H1 (cell line): ENCODE results near the gene PDE4B. TPM values are rescaled to one million over a fixed set of nuclear protein-coding genes. Genes with fewer than 3 reads are reported as not detected.

Source experiments
- CTCF ChIA-PET: fragments of 300-600 bp; sonication (Branson Sonifier 250); formaldehyde crosslinking; loops from one replicate; lab custom pipeline; 2021; ENCODE audit not compliant: partially characterized antibody; lab: Charles Lee
- POLR2A ChIA-PET: fragments of 300-600 bp; sonication (Branson Sonifier 250); formaldehyde crosslinking; loops from one replicate; lab custom pipeline; 2021; ENCODE audit warnings: inconsistent platforms; ENCODE audit not compliant: partially characterized antibody; lab: Charles Lee
- DNase-seq, 2 experiments: peaks; one replicate each; pipeline versions ENCODE4 v3.0.0 to v3.0.0-alpha.2; 2010 to 2022; ENCODE audit warnings: low spot score in 2 of 2, low read depth in 1 of 2, mixed read lengths in 1 of 2
- FAIRE-seq: peaks from 2 replicates; lab custom pipeline; 2011; peaks lifted over from hg19 to GRCh38; lab: Jason Lieb, UNC
- H2AFZ ChIP-seq: 2 replicates; pipeline ENCODE4 v1.8.1; 2012; ENCODE audit warnings: low read length, inconsistent platforms
- H2AK5ac ChIP-seq: 2 replicates; pipeline ENCODE4 v1.6.1; 2013; ENCODE audit warnings: low read depth, low read length
- H2BK120ac ChIP-seq: replicated peaks from 2 replicates; pipeline ENCODE3; 2013; ENCODE audit warnings: low read depth, low read length, inconsistent platforms
- H2BK12ac ChIP-seq: 2 replicates; pipeline ENCODE4 v1.6.1; 2013; ENCODE audit warnings: low read depth, low read length
- H2BK15ac ChIP-seq: 2 replicates; pipeline ENCODE4 v1.6.1; 2013; ENCODE audit warnings: low read length
- H2BK20ac ChIP-seq: 2 replicates; pipeline ENCODE4 v1.6.1; 2013; ENCODE audit warnings: low read length
- H2BK5ac ChIP-seq: 2 replicates; pipeline ENCODE4 v1.6.1; 2013; ENCODE audit warnings: low read depth, low read length
- H3K14ac ChIP-seq: 2 replicates; pipeline ENCODE4 v1.6.1; 2013; ENCODE audit warnings: inconsistent platforms; ENCODE audit not compliant: insufficient read length
- H3K18ac ChIP-seq: 2 replicates; pipeline ENCODE4 v1.6.1; 2013; ENCODE audit warnings: low read length; ENCODE audit errors: extremely low read depth
- H3K23ac ChIP-seq: 2 replicates; pipeline ENCODE4 v1.6.1; 2013; ENCODE audit warnings: inconsistent platforms; ENCODE audit not compliant: insufficient read length
- H3K23me2 ChIP-seq: 2 replicates; pipeline ENCODE4 v1.6.1; 2013; ENCODE audit warnings: low read depth, low read length
- H3K27ac ChIP-seq: 2 replicates; pipeline ENCODE4 v1.6.1; 2011; ENCODE audit warnings: low read depth, low read length, inconsistent platforms
- H3K27me3 ChIP-seq, 4 experiments: replicated peaks in 1 of 4; 1 replicate in 1 of 4; 2 replicates in 3 of 4; pipeline versions ENCODE4 v1.6.1 to v1.8.1; 2011 to 2013; ENCODE audit warnings: low read length in 3 of 4, mild to moderate bottlenecking in 3 of 4, inconsistent platforms in 2 of 4, mixed read lengths in 2 of 4, moderate library complexity in 1 of 4; ENCODE audit not compliant: control insufficient read depth in 3 of 4, insufficient read depth in 3 of 4; ENCODE audit errors: extremely low read depth in 1 of 4
- H3K36me3 ChIP-seq, 4 experiments: 2 replicates each; pipeline versions ENCODE4 v1.6.1 to v1.8.1; 2011 to 2013; ENCODE audit warnings: mild to moderate bottlenecking in 4 of 4, low read length in 3 of 4, moderate library complexity in 2 of 4, control low read depth in 1 of 4, inconsistent platforms in 1 of 4; ENCODE audit not compliant: insufficient read depth in 4 of 4, control insufficient read depth in 2 of 4
- H3K4ac ChIP-seq: replicated peaks from 2 replicates; pipeline ENCODE3; 2013; ENCODE audit warnings: low read length, low read depth, mixed read lengths, inconsistent platforms; ENCODE audit not compliant: insufficient read length
- H3K4me1 ChIP-seq, 4 experiments: replicated peaks in 1 of 4; 1 replicate in 1 of 4; 2 replicates in 3 of 4; pipeline versions ENCODE4 v1.6.1 to v1.8.1; 2011 to 2013; ENCODE audit warnings: low read length in 3 of 4, inconsistent platforms in 2 of 4, mixed read lengths in 1 of 4; ENCODE audit not compliant: insufficient read depth in 4 of 4, control insufficient read depth in 3 of 4
- H3K4me2 ChIP-seq, 2 experiments: 2 replicates each; pipeline versions ENCODE4 v1.6.1 to v1.8.1; 2011 to 2013; ENCODE audit warnings: low read depth in 2 of 2, low read length in 2 of 2, control low read depth in 1 of 2, inconsistent platforms in 1 of 2, mild to moderate bottlenecking in 1 of 2; ENCODE audit not compliant: insufficient read depth in 1 of 2
- H3K4me3 ChIP-seq, 4 experiments: fragments of 200-600, 300-600 bp in 1 of 4; sonication (generic), shearing (Covaris generic), sonication (Bioruptor Twin) in 1 of 4; 2 replicates each; pipeline versions ENCODE4 v1.5.1 to v1.8.1; 2011 to 2016; ENCODE audit warnings: low read length in 4 of 4, low read depth in 3 of 4, control low read depth in 2 of 4, inconsistent platforms in 2 of 4, mild to moderate bottlenecking in 2 of 4, mixed read lengths in 1 of 4, moderate library complexity in 1 of 4; ENCODE audit not compliant: insufficient read depth in 2 of 4; ENCODE audit errors: extremely low read depth in 1 of 4
- H3K56ac ChIP-seq: replicated peaks from 2 replicates; pipeline ENCODE3; 2013; ENCODE audit warnings: low read depth, mild to moderate bottlenecking, mixed read lengths, low read length, inconsistent platforms; ENCODE audit not compliant: insufficient read length
- H3K79me1 ChIP-seq: 2 replicates; pipeline ENCODE4 v1.6.1; 2013; ENCODE audit warnings: low read depth, low read length, control low read depth
- H3K79me2 ChIP-seq, 2 experiments: 2 replicates each; pipeline versions ENCODE4 v1.6.1 to v1.8.1; 2012 to 2013; ENCODE audit warnings: low read length in 2 of 2, mild to moderate bottlenecking in 2 of 2, inconsistent platforms in 1 of 2; ENCODE audit not compliant: insufficient read depth in 2 of 2, control insufficient read depth in 1 of 2
- H3K9ac ChIP-seq, 4 experiments: replicated peaks in 1 of 4; 1 replicate in 1 of 4; 2 replicates in 3 of 4; pipeline versions ENCODE4 v1.6.1 to v1.8.1; 2011 to 2013; ENCODE audit warnings: low read depth in 3 of 4, low read length in 3 of 4, control low read depth in 2 of 4, mild to moderate bottlenecking in 2 of 4, moderate library complexity in 2 of 4, inconsistent platforms in 1 of 4; ENCODE audit errors: extremely low read depth in 1 of 4
- H3K9me3 ChIP-seq, 2 experiments: 2 replicates each; pipeline versions ENCODE4 v1.6.1 to v1.8.1; 2012 to 2013; ENCODE audit warnings: mild to moderate bottlenecking in 2 of 2, moderate library complexity in 2 of 2, control low read depth in 1 of 2, inconsistent platforms in 1 of 2, low read depth in 1 of 2, low read length in 1 of 2, mixed read lengths in 1 of 2; ENCODE audit not compliant: insufficient read depth in 2 of 2
- H4K20me1 ChIP-seq, 2 experiments: replicated peaks in 1 of 2; 2 replicates each; pipeline versions ENCODE3 to v1.8.1; 2011 to 2013; ENCODE audit warnings: inconsistent platforms in 2 of 2, low read length in 2 of 2, mild to moderate bottlenecking in 1 of 2; ENCODE audit not compliant: insufficient read depth in 2 of 2, control insufficient read depth in 1 of 2
- H4K5ac ChIP-seq: 2 replicates; pipeline ENCODE4 v1.6.1; 2013; ENCODE audit warnings: low read length, low read depth, mixed read lengths, inconsistent platforms; ENCODE audit not compliant: insufficient read length
- H4K8ac ChIP-seq: 2 replicates; pipeline ENCODE4 v1.8.0; 2013; ENCODE audit warnings: mild to moderate bottlenecking, moderate library complexity, low read length, inconsistent platforms; ENCODE audit not compliant: insufficient read depth; ENCODE audit errors: extremely low read depth
- H4K91ac ChIP-seq: replicated peaks from 2 replicates; pipeline ENCODE3; 2013; ENCODE audit warnings: low read length, mixed read lengths, inconsistent platforms; ENCODE audit not compliant: insufficient read length
- CREB1 ChIP-seq: IDR thresholded peaks from 2 replicates; pipeline ENCODE4 v1.6.1; 2012; ENCODE audit warnings: inconsistent platforms
- HDAC2 ChIP-seq, 2 experiments: fragments of 300-600 bp in 1 of 2; sonication (generic) in 1 of 2; IDR thresholded peaks; 2 replicates each; pipeline ENCODE4 v1.6.1; 2011 to 2012; ENCODE audit warnings: low read depth in 2 of 2, low read length in 2 of 2, mild to moderate bottlenecking in 2 of 2, moderate library complexity in 2 of 2, borderline replicate concordance in 1 of 2, inconsistent platforms in 1 of 2
- KDM1A ChIP-seq: fragments of 200-600, 300-600 bp; sonication (generic); IDR thresholded peaks from 2 replicates; pipeline ENCODE4 v1.7.1; 2016; ENCODE audit warnings: mild to moderate bottlenecking, low read length, borderline replicate concordance
- SIN3A ChIP-seq, 2 experiments: IDR thresholded peaks in 1 of 2; conservative IDR thresholded peaks in 1 of 2; 2 replicates each; pipeline ENCODE4 v1.6.1; 2011 to 2012; ENCODE audit warnings: low read length in 2 of 2, improper control_type of control experiment in 1 of 2, low read depth in 1 of 2, mild to moderate bottlenecking in 1 of 2
- SP1 ChIP-seq: IDR thresholded peaks from 2 replicates; pipeline ENCODE4 v1.6.1; 2011; ENCODE audit warnings: low read depth, low read length
- WGBS, 2 experiments: shearing (Covaris generic) in 1 of 2; methylation state at CpG; one replicate each; pipeline versions ENCODE4 v1.1.6 to v1.1.7; 2013 to 2015; ENCODE audit warnings: low lambda C conversion rate in 2 of 2, mixed read lengths in 2 of 2, inconsistent platforms in 1 of 2, low coverage in 1 of 2, missing lambda C conversion rate in 1 of 2; ENCODE audit not compliant: insufficient replicate concordance in 2 of 2, insufficient coverage in 1 of 2, insufficient read length in 1 of 2; ENCODE audit errors: extremely low coverage in 1 of 2, missing lambda C conversion rate in 1 of 2; 5-methylcytosine and 5-hydroxymethylcytosine counted together
- polyA plus RNA-seq, 7 experiments: library from polyadenylated mRNA; depleted of rRNA in 3 of 7; stranded (reverse) in 5 of 7; unstranded in 2 of 7; fragments of >200 nt in 5 of 7; fragments of 200-250 nt in 2 of 7; gene quantifications; 1 replicate in 5 of 7; 2 replicates in 1 of 7; 4 replicates in 1 of 7; pipeline versions ENCODE4 v1.2.1 to v1.2.3, GENCODE V29; 2011 to 2013; ENCODE audit warnings: missing spikeins in 2 of 7, mixed read lengths in 2 of 7
- total RNA-seq: library from RNA; stranded (reverse); fragmentation: NEBNext Ultra II Directional; extraction: Animal tissue kit (Norgen Biotek cat#: 25700); gene quantifications from 2 replicates; pipeline ENCODE4 v1.2.1, GENCODE V29; 2021

PDE4B gene
- total and polyA plus RNA-seq, 2 of the 8 experiments (the other 6 are each of a cell fraction or from before 2014, with no cell fraction given): 5.0 to 15.1 TPM

- H3K9ac ChIP-seq: no peak overlapping the region
- peaks cover 1 to 12% (median 9%) of the 10 kb centered on the region in 4 experiments; a peak in 5 of 7 replicates for H3K4me1 ChIP-seq
- H3K27ac ChIP-seq: no peak overlapping the region
- H3K36me3 ChIP-seq: no peaks in the 10 kb centered on the region
- TF ChIP-seq KDM1A (no peak), SIN3A (conservative IDR thresholded peaks at IDR 0.05 in 1 of 2, IDR thresholded peaks at IDR 0.05 in 1 of 2; ENCODE audit: low read depth in 1 of 2, low read length in 2 of 2) (no peak), SP1 (no peak), CREB1 (no peak), HDAC2 (IDR thresholded peaks at IDR 0.05; ENCODE audit: borderline replicate concordance in 1 of 2, low read depth in 2 of 2, low read length in 2 of 2) (no peak)
- no peaks in the 10 kb centered on the region for H3K79me1 ChIP-seq
- H3K18ac ChIP-seq: no peak overlapping the region
- POLR2A ChIA-PET: no interaction called here
- H4K8ac ChIP-seq: no peak overlapping the region
- no peak overlapping the region for H3K14ac ChIP-seq
- no peak overlapping the region for H3K4me2 ChIP-seq
- no peak overlapping the region for H2BK20ac ChIP-seq
- H2BK15ac ChIP-seq: no peak overlapping the region
- H4K5ac ChIP-seq: no peak overlapping the region
- no peak overlapping the region for H3K23ac ChIP-seq
- H2BK5ac ChIP-seq: no peak overlapping the region
- H2BK120ac ChIP-seq: no peak overlapping the region
- H3K4ac ChIP-seq: no peak overlapping the region
- H3K79me2 ChIP-seq: no peaks in the 10 kb centered on the region
- no peaks in the 10 kb centered on the region for H3K9me3 ChIP-seq
- FAIRE-seq (no peak), DNase-seq (no peak)
- no peaks in the 10 kb centered on the region for H3K23me2 ChIP-seq
- WGBS, 2 experiments: 90% methylated on average over 5 of the region's 5 CpGs; no CpG with 5 or more reads in 1 of the 2 experiments
- CTCF ChIA-PET: no interaction called here
- no peak overlapping the region for H3K4me3 ChIP-seq
- no peak overlapping the region for H2BK12ac ChIP-seq
- H3K56ac ChIP-seq: no peak overlapping the region
- 0 out of 2 replicates have a peak overlapping the region, but pooled peaks have one; percentile 61 for H2AFZ ChIP-seq
- H2AK5ac ChIP-seq: no peak overlapping the region
- H4K20me1 ChIP-seq: no peaks in the 10 kb centered on the region
- H3K27me3 ChIP-seq: no peaks in the 10 kb centered on the region
- H4K91ac ChIP-seq: no peak overlapping the region
Observed at GRCh38 chr1:66269222-66269621, 476.5 kb downstream of the PDE4B start.
